ENCODE data around the gene LTBR.

LTBR gene

GRCh38 chr12:6374786-6375160 is 9.2 kb upstream of the LTBR start:
- no peak overlapping the region for H3K9ac ChIP-seq

GRCh38 chr12:6375269-6376078 is 8.5 kb upstream of the LTBR start, which contains the start of gene SCNN1A:
Gene SCNN1A (minus strand): TSS chr12:6375563. CDS start chr12:6374783, 780 bp downstream.
- Histone ChIP-seq H3K4me2 (peak within 1 kb of the TSS; percentile 63), H3K36me3 (no peaks in the 10 kb centered on the region), H3K4me3 (no peak within 1 kb of the TSS), H3K4me1 (peaks cover 68% of the 10 kb centered on the region), H3K27ac (no peak within 1 kb of the TSS; the same call in 1 of the 2 replicates), H3K9me3 (no peaks in the 10 kb centered on the region), H3K27me3 (peaks cover 22% of the 10 kb centered on the region), H4K20me1 (no peaks in the 10 kb centered on the region), H3K9ac (no peak within 1 kb of the TSS)
- TF ChIP-seq Cebpa-rat (IDR thresholded peaks at IDR 0.05): no peak

More at GRCh38 chr12:6374786-6375160, 9.2 kb upstream of the LTBR start:
- Histone ChIP-seq H3K4me2 (no peak overlapping the region), H3K9me3 (no peaks in the 10 kb centered on the region), H3K27ac (no peak overlapping the region), H3K27me3 (peaks cover 22% of the 10 kb centered on the region), H3K36me3 (no peaks in the 10 kb centered on the region), H3K4me1 (peaks cover 75% of the 10 kb centered on the region), H4K20me1 (no peaks in the 10 kb centered on the region), H3K4me3 (no peak overlapping the region)
- no peak for TF ChIP-seq Cebpa-rat (IDR thresholded peaks at IDR 0.05)

- peak overlapping the region; percentile 63 for H3K4me2 ChIP-seq
- no peaks in the 10 kb centered on the region for H4K20me1 ChIP-seq
- H3K4me1 ChIP-seq: peaks cover 60% of the 10 kb centered on the region
- no peak overlapping the region; the same call in 1 of the 2 replicates for H3K27ac ChIP-seq
- H3K27me3 ChIP-seq: peaks cover 22% of the 10 kb centered on the region
- H3K4me3 ChIP-seq: no peak overlapping the region
- H3K9ac ChIP-seq: no peak overlapping the region
- TF ChIP-seq Cebpa-rat (IDR thresholded peaks at IDR 0.05): no peak
- no peaks in the 10 kb centered on the region for H3K36me3 ChIP-seq
- H3K9me3 ChIP-seq: no peaks in the 10 kb centered on the region
These were observed 7.7 kb upstream of the LTBR start for GRCh38 chr12:6376079-6376869.

- Histone ChIP-seq H3K4me2 (peak overlapping the region; percentile 63), H4K20me1 (no peaks in the 10 kb centered on the region), H3K27ac (no peak overlapping the region; the same call in 1 of the 2 replicates), H3K9me3 (no peaks in the 10 kb centered on the region), H3K27me3 (peaks cover 22% of the 10 kb centered on the region), H3K9ac (no peak overlapping the region), H3K36me3 (no peaks in the 10 kb centered on the region), H3K4me3 (no peak overlapping the region), H3K4me1 (peaks cover 53% of the 10 kb centered on the region)
- no peak for TF ChIP-seq Cebpa-rat (IDR thresholded peaks at IDR 0.05)
These were observed 6.9 kb upstream of the LTBR start for GRCh38 chr12:6376870-6377666.

GRCh38 chr12:6377667-6377994 is 6.3 kb upstream of the LTBR start:
- no peaks in the 10 kb centered on the region for H3K9me3 ChIP-seq
- peaks cover 26% of the 10 kb centered on the region for H3K27me3 ChIP-seq
- H3K9ac ChIP-seq: no peak overlapping the region
- H3K27ac ChIP-seq: no peak overlapping the region
- H3K4me3 ChIP-seq: no peak overlapping the region
- TF ChIP-seq Cebpa-rat (IDR thresholded peaks at IDR 0.05): no peak
- H3K4me1 ChIP-seq: peaks cover 47% of the 10 kb centered on the region
- H3K4me2 ChIP-seq: peak overlapping the region; percentile 63
- H4K20me1 ChIP-seq: no peaks in the 10 kb centered on the region
- no peaks in the 10 kb centered on the region for H3K36me3 ChIP-seq

GRCh38 chr12:6378709-6379472 is 5.1 kb upstream of the LTBR start:
- Histone ChIP-seq H3K4me2 (peak overlapping the region; percentile 34), H3K4me3 (no peak overlapping the region), H3K27ac (no peak overlapping the region), H4K20me1 (no peaks in the 10 kb centered on the region), H3K27me3 (peaks cover 38% of the 10 kb centered on the region), H3K4me1 (peaks cover 45% of the 10 kb centered on the region), H3K36me3 (no peaks in the 10 kb centered on the region), H3K9ac (no peak overlapping the region), H3K9me3 (no peaks in the 10 kb centered on the region)
- TF ChIP-seq Cebpa-rat (IDR thresholded peaks at IDR 0.05): no peak

- no peak for TF ChIP-seq Cebpa-rat (IDR thresholded peaks at IDR 0.05)
- Histone ChIP-seq H3K36me3 (no peaks in the 10 kb centered on the region), H3K9ac (no peak overlapping the region), H3K4me1 (peaks cover 54% of the 10 kb centered on the region), H3K4me2 (no peak overlapping the region), H3K9me3 (no peaks in the 10 kb centered on the region), H3K27ac (no peak overlapping the region), H3K27me3 (peaks cover 50% of the 10 kb centered on the region), H4K20me1 (no peaks in the 10 kb centered on the region), H3K4me3 (no peak overlapping the region)
These were observed 3.5 kb upstream of the LTBR start for GRCh38 chr12:6380141-6381121.

GRCh38 chr12:6382371-6382770 is 1.6 kb upstream of the LTBR start:
- Histone ChIP-seq H3K4me3 (no peak overlapping the region), H3K27me3 (peaks cover 32% of the 10 kb centered on the region), H4K20me1 (no peaks in the 10 kb centered on the region), H3K4me1 (peaks cover 34% of the 10 kb centered on the region), H3K9me3 (no peaks in the 10 kb centered on the region), H3K9ac (no peak overlapping the region), H3K36me3 (no peaks in the 10 kb centered on the region), H3K27ac (no peak overlapping the region), H3K4me2 (no peak overlapping the region)
- no peak for TF ChIP-seq Cebpa-rat (IDR thresholded peaks at IDR 0.05)

All from BLaER1 (cell line).